ENCODE data around the gene SFTPD. TPM values are rescaled to one million over a fixed set of nuclear protein-coding genes. Genes with fewer than 3 reads are reported as not detected.

Gene SFTPD
- total RNA-seq, 2 donors from 2014 or later, result 0.41 TPM; not detected in 1

DNA sequence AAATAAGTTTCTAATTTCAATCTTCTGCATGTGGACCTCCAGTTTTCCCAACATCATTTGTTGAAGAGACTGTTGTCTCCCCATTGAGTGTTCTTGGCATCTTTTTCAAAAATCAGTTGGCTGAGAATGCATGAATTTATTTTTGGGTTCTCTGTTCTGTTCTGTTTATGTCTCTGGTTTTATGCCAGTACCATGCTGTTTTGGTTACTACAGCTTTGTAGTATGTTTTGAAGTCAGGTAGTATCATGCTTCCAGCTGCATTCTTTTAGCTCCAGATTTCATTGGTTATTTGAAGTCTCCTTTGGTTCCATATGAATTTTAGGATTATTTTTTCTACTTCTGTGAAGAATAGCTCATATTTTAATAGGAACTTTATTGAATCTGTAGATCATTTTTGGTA lies 21.2 kb upstream of the SFTPD start:
- Mint-ChIP-seq H3K36me3 (peaks cover 6 to 8% of the 10 kb centered on the region in 2 donors), H3K9me3 (peaks cover 4 to 8% of the 10 kb centered on the region in 2 donors), H3K27ac (no peak overlapping the region)
- no peak for ATAC-seq
- no peak for DNase-seq (ENCODE audit: low spot score in 2 of 2)

DNA sequence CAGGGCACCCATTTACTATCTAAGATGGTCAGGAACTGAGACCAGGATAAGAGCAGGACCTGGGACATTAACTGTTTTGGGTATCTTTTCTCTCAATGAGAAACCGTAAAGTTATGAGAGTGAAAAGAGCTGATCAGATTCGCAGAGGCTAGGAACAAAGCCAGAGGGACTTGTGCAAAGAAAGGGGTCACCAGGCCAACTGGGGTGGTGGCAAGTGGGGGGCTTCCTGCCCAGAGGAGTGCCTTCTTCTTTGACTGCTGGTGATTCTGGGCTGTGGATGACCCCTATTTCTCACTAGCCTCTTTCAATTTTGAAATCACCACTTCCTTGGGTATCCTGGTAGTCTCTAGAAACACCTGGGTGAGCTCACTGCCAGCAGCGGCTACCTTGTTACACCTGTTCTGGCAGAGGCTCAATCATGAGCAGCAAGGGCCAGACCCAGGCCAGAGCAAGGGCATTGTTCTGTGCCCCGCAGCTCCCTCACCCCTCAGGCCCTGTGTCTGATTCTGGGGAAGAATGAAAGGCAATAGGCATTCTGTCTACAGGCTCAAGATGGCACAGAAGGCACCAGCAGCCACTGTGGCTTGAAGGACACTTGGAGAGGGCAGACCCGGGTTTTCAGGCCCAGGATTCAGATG lies 999 bp downstream of the SFTPD start:
- DNase-seq (ENCODE audit: low spot score in 2 of 2), result peak in 1 of 2 donors; percentile 34
- Mint-ChIP-seq H3K9me3 (peaks cover 6 to 10% of the 10 kb centered on the region in 2 donors), H3K27ac (no peak overlapping the region), H3K36me3 (peaks cover 1 to 6% of the 10 kb centered on the region in 2 donors)
- no peak for ATAC-seq

DNA sequence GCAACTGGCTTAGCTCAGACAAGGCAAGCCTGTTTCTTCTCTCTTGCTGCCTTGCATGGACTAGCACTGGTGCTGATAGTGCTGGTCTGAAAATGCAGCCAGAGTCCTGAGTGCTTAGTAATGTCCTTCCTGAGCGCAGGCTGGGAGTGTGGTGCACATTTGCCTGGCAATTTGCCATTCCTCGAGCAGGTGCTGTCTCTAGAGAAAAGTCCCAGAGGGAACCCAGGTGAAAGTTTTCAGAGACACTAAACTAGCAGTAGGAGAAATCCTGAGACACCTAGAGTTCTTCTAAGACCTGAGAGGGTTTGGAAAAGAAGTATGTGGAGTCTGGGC lies 1.9 kb downstream of the SFTPD start:
- H3K36me3 Mint-ChIP-seq, result peaks cover 0 to 6% of the 10 kb centered on the region in 2 donors
- ATAC-seq (no peak), DNase-seq (ENCODE audit: low spot score in 2 of 2) (peak in 1 of 2 donors; percentile 26)
- H3K27ac Mint-ChIP-seq, result peak overlapping the region in 1 of 2 donors; percentile 27
- peaks cover 6% of the 10 kb centered on the region in 2 donors for H3K9me3 Mint-ChIP-seq

DNA sequence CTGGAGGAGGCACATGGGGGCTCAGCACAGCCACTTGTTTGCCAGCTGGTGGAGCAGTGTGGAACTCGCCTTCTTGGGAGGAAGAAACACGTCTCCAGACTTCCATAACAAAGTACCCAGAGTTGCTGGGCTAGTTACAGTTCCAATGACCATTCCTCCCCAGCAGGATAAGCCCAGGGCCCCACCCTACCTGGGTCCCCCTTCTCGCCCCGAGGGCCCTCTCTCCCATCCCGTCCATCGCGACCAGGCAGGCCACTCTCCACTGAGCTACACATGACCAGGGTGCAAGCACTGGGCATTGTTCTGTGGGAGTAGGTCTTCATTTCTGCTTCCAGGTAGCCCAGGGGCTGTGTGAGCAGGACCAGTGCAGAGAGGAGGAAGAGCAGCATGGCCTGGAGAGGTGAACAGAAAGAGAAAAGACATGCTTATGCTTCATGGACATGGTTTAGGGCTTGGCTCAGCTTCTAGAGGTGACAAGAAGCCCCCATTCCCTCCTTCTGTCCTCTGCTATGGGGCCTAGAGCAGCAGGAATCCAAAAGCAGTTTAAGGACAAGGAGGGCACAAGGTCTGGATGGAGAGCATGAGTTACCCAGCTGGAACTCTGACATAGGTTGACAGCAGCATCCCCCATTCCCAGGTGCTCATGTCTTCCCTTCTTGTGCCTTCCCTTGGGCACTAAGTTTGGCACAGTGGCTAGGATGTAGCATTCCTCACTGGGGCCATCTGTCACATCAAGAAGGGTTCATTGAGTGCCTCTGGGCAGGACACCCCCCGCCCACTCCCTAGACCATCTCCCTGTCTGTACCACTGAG lies 2.4 kb downstream of the SFTPD start:
- peak overlapping the region in 1 of 2 donors; percentile 27 for H3K27ac Mint-ChIP-seq
- H3K9me3 Mint-ChIP-seq, result peaks cover 4 to 6% of the 10 kb centered on the region in 2 donors
- peaks cover 0 to 3% of the 10 kb centered on the region in 2 donors for H3K36me3 Mint-ChIP-seq
- DNase-seq (ENCODE audit: low spot score in 2 of 2) (peak in 1 of 2 donors; percentile 20), ATAC-seq (no peak)

DNA sequence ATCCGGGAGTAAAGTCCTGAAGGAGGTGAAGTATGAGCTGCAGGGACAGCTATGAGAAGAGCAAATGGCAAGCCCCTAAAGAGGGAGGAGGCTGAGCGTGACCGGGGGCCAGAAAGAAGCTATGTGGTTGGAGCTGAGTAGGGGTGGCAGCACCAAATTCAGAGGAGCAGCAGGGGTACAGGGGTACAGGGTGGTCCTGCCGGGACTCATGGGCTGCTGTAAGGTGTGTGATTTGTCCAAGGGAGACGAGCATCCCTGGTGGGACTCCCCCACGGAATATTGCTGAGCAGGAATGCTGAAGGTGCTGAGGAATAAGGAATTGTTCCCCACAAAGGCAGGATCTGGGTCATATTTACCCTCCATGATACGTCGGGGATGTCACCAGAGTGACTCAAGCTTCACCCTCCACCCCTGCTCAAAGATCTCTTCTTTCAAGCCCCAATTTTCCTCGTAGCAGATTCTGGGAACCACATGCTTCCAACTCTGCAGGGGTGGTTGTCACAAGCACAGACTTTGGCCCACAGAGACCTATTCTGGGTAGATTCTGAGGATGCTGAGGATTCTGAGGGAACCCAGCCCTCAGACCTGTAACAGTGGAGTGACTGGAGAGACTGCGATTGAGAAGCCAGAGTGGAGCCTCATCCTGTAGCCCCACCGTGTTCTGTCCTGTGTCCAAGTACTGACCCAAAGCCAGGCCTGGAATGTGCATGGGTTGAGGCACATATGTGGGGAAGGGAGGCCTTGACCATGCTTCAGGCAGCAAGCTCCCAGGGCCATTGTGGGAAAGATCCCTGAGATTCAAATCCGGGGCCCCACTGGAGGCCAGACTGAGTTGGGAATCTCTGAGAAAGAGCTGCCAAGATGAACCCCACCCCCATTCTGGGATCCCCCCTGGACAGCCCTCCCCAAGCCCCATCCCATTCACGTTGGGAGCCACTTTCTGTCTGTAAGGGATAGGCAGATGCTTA lies 4.2 kb downstream of the SFTPD start:
- ATAC-seq (no peak), DNase-seq (ENCODE audit: low spot score in 2 of 2) (peak in 1 of 2 donors; percentile 31)
- Mint-ChIP-seq H3K36me3 (no peaks in the 10 kb centered on the region), H3K27ac (no peak overlapping the region), H3K9me3 (no peaks in the 10 kb centered on the region)

DNA sequence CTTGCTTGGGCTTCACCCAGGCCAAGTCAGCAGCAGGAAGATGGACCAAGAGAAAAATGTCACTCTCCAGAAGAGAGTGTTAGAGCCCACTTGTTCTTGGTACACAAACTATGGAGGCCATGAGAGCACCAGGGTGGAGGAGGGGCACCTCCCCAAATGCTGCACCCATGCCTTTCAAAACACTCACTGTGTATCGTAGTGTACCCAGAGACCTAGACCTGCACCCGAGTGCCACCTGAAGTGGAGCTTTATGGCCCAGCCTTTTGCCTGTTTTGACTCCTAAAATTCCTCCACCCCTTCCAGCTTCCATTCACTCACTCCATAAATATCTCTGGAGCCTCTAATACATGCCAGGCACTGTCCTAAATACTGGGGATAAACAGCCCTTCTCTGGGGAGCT lies 5.0 kb downstream of the SFTPD start:
- Mint-ChIP-seq H3K36me3 (no peaks in the 10 kb centered on the region), H3K9me3 (no peaks in the 10 kb centered on the region), H3K27ac (no peak overlapping the region)
- DNase-seq (ENCODE audit: low spot score in 2 of 2), result no peak
- ATAC-seq, result no peak

DNA sequence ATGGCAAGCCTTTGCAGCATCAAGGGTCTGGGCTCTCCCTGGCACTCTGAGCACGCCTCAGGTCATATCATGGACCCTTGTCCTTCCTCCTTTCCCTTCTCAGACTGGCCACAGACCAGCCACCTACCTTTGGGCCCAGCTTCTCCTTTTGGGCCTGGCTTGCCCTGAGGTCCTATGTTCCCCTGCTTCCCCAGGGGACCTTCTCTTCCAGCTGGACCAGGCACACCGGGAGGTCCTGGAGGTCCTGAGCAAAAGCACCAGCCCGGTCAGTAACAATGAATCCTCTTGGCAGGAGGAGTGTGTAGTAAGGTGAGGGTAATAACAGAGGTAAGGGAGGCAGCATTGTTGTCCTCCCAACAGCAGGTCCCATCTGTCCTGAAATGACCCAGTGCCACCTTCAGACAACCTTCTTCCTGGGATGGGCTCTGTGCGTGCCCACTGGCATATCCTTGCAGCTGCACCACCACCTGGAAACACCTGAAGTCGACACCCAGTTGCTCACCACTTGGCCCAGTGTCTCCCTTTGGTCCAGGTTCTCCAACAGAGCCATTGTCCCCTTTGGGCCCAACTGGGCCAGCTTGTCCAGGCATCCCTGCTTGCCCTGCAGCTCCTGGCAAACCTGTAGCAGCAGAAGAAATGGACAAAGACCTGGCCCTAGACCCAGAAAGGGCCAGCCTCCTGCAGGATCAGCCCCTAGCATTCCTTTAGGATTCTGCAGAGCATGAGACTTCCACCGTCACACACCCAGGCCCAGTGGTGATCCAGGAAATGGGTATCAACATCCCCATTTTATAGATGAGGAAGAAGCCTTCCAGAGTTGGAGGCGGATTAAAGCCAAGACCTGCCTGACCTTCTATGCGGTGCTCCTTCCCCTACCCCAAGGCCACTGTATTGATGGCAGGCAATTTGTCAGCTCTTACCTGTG lies 6.4 kb downstream of the SFTPD start:
- DNase-seq (ENCODE audit: low spot score in 2 of 2) (peak in 1 of 2 donors; percentile 28), ATAC-seq (no peak)
- no peak overlapping the region for H3K27ac Mint-ChIP-seq
- H3K36me3 Mint-ChIP-seq, result no peaks in the 10 kb centered on the region
- H3K9me3 Mint-ChIP-seq, result no peaks in the 10 kb centered on the region

DNA sequence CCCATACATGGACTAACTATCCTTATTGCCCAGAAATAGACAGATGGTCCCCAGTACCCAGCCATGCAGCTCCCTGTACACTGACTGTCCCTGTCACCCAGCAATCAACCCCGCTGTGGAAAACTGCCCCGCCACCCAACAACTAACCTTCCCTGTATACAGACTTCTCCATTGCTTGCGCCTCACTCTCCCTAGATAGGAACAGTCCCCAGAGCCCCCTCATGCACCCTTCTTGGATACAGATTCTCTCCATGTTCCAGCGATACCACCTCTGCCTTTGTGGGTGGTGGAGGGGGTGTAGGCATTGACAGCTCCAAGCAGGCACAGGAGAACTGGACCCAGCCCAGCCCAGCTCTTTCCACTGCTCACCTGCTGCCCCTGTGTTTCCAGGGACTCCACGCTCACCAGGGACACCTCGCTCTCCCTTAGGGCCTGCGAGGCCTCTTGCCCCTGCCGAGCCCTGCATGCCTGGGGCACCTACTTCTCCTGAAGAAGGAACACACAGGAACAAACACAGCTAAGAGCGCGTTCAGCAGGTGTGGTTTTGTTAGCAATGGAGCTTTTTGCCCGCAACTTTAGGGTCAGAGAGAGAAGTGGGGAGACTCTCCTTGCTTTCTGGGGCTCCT lies 7.2 kb downstream of the SFTPD start:
- ATAC-seq (no peak), DNase-seq (ENCODE audit: low spot score in 2 of 2) (peak in 1 of 2 donors; percentile 43)
- no peaks in the 10 kb centered on the region for H3K36me3 Mint-ChIP-seq
- no peaks in the 10 kb centered on the region for H3K9me3 Mint-ChIP-seq
- H3K27ac Mint-ChIP-seq, result no peak overlapping the region

DNA sequence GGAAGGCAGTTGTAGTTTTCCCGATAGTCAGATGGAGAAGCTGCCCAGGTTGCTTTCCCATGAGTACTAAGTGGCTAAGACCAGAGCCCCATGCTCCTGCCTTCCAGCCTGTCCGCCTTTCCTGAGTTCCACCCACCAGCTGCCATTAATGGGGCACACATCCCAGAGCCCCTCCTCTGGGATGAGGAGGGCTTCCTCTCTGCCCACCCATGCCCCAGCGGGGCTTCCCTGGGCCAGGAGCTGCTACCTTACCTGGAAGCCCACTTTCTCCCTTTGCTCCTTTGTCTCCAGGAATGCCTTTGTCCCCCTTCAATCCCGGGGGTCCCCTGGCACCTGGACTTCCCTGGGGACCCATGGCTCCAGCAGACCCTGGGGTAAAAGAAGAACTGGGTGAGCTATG lies 7.8 kb downstream of the SFTPD start:
- peak in 1 of 2 donors; percentile 11 for DNase-seq (ENCODE audit: low spot score in 2 of 2)
- no peak overlapping the region for H3K27ac Mint-ChIP-seq
- H3K36me3 Mint-ChIP-seq, result no peaks in the 10 kb centered on the region
- no peaks in the 10 kb centered on the region for H3K9me3 Mint-ChIP-seq
- no peak for ATAC-seq

DNA sequence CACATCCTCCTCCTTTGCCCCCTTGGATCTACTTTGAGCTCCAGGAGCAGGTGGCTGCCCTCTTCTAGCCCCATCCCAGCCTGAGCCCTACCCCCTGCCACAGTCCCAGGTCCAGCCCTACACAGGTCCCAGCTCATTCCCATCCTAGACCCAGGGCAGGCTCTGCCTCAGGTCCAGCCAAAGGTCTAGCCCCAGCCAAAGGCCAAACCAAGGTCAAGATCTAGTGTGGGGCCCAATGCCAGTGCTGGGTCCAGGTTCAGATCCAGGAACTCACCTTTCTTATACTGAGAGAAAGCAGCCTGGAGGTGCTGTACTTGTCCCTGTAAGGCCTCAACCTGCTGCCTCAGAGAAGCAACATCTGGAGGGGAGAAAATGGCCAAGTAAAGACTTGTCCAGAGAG lies 8.5 kb downstream of the SFTPD start:
- ATAC-seq (no peak), DNase-seq (ENCODE audit: low spot score in 2 of 2) (peak in 1 of 2 donors; percentile 30)
- H3K9me3 Mint-ChIP-seq, result no peaks in the 10 kb centered on the region
- H3K36me3 Mint-ChIP-seq, result no peaks in the 10 kb centered on the region
- H3K27ac Mint-ChIP-seq, result no peak overlapping the region

DNA sequence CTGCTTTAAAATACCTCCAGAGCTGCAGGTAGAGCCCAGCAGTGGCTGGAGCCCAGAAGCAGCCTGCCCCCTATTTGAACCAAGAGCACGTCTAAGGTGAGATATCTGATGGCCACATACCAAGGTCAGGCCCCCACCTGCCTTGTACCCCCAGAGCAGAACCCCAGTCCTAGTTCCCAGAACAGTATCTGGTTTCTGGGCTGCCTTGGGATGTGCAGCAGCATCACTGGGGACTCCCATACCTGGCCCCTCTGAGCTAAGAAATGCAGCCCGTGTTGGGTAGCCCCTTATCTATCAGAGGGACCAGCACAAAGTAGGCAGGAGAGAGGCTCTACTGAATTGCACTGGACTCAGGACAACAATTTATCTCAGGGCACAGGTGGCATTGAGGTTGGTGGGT lies 8.9 kb downstream of the SFTPD start:
- ATAC-seq, result no peak
- no peaks in the 10 kb centered on the region for H3K9me3 Mint-ChIP-seq
- DNase-seq (ENCODE audit: low spot score in 2 of 2), result peak in 1 of 2 donors; percentile 33

DNA sequence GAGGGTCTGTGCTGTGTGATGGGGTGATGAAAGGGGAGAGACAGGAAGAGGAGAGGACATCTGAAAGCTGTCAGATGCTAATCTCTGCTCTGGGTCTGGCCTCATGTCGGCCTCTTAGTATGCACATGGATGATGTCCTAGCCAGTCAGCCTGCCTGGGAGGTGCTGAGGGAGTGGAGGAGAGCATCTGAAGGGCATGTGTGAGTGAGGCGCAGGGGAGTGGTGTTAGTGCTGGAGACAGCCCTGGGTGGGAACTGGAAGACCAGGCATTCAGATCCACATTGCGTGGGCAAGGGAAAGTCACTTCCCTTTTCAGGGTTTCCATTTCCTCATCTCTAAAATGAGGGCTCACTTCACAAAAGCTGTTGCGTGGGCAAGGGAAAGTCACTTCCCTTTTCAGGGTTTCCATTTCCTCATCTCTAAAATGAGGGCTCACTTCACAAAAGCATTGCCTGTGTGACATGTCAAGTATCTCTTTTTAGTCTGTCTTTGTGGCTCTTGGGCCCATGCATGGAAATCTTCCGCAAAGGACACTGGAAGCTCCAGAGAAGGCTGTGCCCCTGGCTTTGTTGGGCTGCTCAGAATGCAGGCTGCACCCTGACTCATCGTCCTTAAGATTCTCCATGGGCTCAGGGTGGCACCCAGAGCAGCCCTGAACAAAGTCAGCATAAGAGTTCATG lies 10.0 kb downstream of the SFTPD start:
- DNase-seq (ENCODE audit: low spot score in 2 of 2), result peak in 1 of 2 donors; percentile 39
- Mint-ChIP-seq H3K36me3 (no peaks in the 10 kb centered on the region), H3K9me3 (no peaks in the 10 kb centered on the region), H3K27ac (no peak overlapping the region)
- ATAC-seq, result peak; percentile 14 to 52

More for the DNA sequence above, 8.9 kb downstream of the SFTPD start:
- Mint-ChIP-seq H3K36me3 (no peaks in the 10 kb centered on the region), H3K27ac (no peak overlapping the region)

DNA sequence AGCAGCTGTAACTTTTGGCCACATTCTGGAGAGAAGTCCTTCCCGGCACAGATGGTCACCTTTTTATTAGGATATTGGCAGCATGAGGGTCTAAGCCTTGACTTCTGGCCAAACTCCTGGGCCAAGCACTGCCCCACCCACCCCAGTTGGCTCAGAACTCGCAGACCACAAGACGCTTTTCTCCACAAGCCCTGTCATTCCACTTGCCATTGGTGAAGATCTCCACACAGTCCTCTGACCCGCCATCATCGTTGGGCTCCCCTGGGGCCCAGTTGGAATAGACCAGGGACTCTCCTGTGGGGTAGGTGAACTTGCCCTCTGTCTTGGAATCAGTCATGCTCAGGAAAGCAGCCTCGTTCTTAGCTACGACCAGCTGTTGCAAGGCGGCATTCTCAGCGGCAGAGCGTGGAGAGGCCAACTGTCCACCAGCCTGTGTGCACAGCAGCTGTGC lies 11.2 kb downstream of the SFTPD start:
- DNase-seq (ENCODE audit: low spot score in 2 of 2) (peak in 1 of 2 donors; percentile 33), ATAC-seq (no peak)
- H3K36me3 Mint-ChIP-seq, result no peaks in the 10 kb centered on the region
- no peak overlapping the region for H3K27ac Mint-ChIP-seq
- no peaks in the 10 kb centered on the region for H3K9me3 Mint-ChIP-seq

DNA sequence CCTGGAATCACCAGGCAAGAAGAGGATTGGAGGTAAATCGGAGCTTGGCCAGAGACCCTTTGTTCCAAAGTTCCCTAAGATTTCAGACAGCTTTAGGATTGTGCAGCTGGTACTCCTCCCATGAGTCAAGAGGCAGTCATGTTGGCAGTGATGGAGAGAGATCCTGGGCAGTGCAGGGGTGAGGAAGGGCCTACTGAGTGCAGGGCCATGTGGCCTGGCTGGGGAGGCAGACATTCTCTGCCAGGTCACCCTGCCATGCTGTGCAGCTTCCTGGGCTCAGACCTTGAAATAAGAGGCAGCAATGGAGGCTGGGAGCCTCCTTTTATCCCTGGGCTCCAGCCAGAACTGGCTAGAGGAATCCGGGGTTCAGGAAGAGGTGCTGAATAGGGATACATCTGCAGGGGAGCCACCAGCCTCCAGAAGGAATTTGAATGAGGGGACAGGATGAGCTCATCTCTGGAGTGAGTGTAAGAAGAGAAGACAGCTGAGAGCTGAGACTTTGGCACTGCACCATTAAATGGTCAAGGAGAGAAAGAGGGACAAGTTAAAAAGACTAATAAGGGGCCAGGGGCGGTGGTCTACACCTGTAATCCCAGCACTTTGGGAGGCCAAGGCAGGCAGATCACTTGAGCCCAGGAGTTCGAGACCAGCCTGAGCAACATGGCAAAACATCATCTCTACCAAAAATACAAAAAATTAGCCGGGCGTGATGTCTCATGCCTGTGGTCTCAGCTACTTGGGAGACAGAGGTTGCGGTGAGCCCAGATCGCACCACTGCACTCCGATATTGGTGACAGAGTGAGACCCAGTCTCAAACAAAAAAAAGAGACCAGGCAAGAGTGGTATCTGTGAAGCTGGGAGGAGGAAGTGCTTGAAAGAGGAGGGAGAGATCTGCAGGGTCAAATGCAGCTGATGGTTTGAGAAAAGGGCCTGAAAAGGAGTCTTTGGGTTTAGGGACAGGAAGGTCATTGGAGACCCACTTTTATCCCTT lies 12.0 kb downstream of the SFTPD start:
- no peaks in the 10 kb centered on the region for H3K9me3 Mint-ChIP-seq
- ATAC-seq (no peak), DNase-seq (ENCODE audit: low spot score in 2 of 2) (peak in 1 of 2 donors; percentile 21)
- no peaks in the 10 kb centered on the region for H3K36me3 Mint-ChIP-seq
- no peak overlapping the region for H3K27ac Mint-ChIP-seq
